Right ventricle myocardium superior (tissue), 1 donor: ENCODE data around the gene DPP6. TPM values are rescaled to one million over a fixed set of nuclear protein-coding genes. Genes with fewer than 3 reads are reported as not detected.

Experiments used
- ATAC-seq: fragments of 200-7000 bp; cut with Tn5 transposase; one replicate; pipeline ENCODE4 v1.9.1; 2020; ENCODE audit warnings: mild to moderate bottlenecking; ENCODE audit not compliant: poor library complexity
- DNase-seq: peaks from one replicate; pipeline ENCODE4 v3.0.0-alpha.2; 2020
- intact Hi-C: fragments of 100-400 bp; cut with DNase I; formaldehyde crosslinking; loops from one replicate; pipeline ENCODE4 v1.11.2; 2022
- total RNA-seq: library from RNA; stranded (reverse); fragmentation: NEBNext Ultra II Directional; extraction: Animal tissue kit (Norgen Biotek cat#: 25700); gene quantifications from one replicate; pipeline ENCODE4 v1.2.1, GENCODE V29; 2021
- donor health status: DM: no; HTN: yes; CAD: no; lungs with severe emphysema.

Gene DPP6
- total RNA-seq, 1 donor from 2014 or later = 0.19 TPM

DNA sequence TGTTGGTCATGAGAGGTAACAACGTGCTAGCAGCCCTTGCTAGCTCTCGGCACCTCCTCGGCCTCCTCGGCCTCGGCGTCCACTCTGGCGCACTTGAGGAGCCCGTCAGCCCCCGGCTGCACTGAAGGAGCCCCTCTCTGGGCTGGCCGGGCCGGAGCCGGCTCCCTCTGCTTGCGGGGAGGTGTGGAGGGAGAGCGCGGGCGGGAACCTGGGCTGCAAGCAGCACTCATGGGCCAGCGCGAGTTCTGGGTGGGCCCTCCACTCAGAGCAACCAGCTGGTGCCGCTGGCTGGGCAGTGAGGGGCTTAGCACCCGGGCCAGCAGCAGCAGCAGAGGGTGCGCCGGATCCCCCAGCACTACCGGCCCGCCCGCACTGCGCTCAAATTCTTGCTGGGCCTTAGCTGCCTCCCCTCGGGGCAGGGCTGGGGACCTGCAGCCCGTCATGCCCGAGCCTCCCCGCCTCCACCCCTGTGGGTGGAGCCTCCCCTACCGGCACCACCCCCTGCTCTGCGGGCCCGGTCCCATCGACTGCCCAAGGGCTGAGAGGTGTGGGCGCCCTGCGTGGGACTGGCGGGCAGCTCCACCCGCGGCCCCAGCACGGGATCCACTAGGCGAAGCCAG is 854.6 kb downstream of the DPP6 start:
- no peak for ATAC-seq
- intact Hi-C loops = no loop called here
- no peak for DNase-seq

DNA sequence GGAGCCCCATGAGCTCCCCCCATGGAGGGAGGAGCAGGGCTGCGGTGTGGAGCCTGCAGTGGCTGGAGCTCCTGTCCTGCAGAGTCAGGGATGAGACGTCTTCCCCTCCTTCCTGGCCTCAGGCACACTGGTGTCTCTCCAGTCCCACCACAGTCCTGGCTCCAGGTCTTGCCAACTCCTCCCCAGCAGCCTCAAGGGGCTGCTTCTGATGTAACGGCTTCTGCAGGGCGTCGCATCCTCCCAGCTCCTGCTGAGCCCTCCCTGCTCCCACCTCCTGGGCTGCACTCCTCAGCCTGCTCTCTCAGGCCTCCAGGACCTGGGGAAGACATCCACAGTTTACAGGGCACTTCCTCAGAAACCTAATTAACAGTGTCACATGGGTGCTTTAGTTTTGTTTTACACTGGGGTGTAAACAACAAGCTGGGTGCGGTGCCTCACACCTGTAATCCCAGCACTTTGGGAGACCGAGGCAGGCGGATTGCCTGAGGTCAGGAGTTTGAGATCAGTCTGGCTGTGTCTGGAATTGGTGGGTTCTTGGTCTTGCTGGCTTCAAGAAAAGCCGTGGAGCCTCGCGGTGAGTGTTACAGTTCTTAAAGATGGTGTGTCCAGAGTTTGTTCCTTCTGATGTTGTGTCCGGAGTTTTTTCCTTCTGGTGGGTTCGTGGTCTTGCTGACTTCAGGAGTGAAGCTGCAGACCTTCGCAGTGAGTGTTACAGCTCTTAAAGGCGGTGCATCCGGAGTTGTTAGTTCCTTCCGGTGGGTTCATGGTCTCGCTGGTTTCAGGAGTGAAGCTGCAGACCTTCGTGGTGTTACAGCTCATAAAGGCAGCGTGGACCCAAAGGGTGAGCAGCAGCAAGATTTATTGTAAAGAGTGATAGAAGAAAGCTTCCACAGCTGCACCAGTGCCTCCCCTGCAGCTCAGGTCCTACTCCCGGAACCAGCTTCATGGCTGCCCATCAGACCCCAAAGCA is 855.7 kb downstream of the DPP6 start:
- DNase-seq (no peak), ATAC-seq (no peak)
- intact Hi-C loops = no loop called here

DNA sequence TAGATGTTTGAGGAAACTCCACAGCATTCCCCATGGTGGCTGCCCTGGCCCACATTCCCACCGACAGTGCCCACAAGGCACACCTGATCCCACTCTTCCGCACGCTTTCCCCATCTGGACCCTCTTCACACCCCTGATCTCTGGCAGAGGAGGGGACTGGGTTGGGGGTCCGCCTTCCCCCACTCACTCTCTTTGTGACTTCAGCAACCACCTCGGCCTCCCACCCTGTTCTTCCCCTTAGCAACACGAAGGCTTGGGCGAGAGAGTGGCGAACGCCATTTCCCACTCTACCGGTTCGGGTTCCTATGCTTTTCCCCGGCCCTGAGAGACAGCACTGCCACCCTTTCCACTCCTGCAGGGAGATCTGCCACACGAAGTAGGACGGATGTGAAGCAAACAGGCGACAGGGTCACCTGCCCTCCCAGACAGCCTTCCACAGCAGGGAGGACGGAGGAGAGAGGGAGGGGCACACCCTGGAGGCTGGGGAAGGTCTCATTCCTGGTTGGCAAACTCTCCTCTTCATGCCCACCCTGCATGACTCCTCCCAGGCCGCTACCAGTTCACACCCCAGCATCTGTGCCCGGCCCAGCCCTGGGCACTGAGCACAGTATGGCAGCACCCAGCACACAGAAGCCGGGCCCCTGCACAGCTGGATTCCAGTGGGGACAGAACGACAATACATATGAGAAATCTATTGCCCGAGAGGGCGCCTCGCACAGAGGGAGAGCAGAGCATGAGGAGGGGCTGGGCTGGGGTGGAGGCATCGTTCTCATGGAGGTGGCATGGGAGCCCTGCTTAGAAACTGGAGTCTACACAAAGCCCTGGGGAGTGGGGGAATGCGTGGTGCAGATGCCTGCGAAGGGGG is 857.3 kb downstream of the DPP6 start:
- intact Hi-C loops = no loop called here
- DNase-seq (no peak), ATAC-seq (no peak)

DNA sequence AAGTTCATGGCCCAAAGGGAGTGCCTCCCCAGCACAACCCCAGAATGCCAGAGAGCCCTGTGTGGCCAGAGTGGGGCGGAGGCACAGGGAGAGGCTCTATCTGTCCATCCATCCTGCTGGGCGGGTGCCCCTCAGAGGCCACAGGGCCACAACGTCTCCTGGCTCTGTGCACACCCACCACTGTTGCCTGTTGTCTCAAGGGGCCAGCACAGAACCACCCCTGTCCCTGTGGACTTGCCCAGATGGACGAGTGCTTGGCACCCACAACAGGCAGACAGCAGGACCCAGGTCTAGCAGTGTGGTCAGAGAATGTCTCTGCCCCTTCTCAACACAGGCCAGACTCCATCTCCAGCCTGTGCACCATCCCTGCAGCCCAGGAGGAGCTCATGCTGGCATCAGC is 857.9 kb downstream of the DPP6 start:
- intact Hi-C loops = no loop called here

DNA sequence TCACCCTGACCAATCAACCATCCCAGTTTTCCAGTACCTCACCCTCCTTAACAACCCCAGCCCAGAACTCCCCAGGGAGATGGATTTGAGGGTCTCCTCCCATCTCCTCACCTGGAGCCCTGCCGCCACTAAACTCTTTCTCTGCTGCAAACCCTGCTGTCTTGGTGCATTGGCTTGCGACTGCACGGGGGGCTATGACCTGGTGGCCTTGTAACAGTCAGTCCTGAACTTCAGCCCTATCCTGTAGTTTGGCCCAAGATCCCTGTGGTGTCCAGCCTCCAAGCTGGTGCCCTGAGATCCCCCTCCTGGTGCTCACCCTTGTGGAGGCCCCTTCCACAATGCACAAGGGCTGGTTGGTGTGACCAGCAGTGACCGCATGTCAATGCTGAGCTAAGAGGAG is 858.8 kb downstream of the DPP6 start:
- ATAC-seq = no peak
- intact Hi-C loops = no loop called here
- no peak for DNase-seq

More for the DNA sequence above, 857.9 kb downstream of the DPP6 start:
- no peak for ATAC-seq
- DNase-seq = no peak

DNA sequence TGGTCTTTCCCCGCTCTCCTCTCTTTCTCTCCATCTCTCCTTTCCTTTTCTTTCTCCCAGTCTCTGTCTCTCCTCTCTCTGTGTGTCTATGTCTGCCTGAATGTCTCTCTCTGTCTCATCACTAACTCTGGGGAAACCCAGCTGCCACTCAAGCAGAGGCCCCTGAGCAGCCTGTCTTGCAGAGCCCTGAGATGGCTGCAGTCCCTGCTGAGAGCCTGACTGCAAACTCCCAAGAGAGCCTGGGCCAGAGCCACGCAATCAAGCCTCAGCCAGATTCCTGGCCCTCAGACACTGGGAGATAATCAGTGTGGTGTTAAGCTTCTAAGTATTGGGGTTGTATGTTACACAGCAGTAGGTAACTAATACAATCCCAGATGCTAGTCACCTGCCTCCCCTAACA is 859.2 kb downstream of the DPP6 start:
- DNase-seq (no peak), ATAC-seq (no peak)
- intact Hi-C loops = no loop called here

DNA sequence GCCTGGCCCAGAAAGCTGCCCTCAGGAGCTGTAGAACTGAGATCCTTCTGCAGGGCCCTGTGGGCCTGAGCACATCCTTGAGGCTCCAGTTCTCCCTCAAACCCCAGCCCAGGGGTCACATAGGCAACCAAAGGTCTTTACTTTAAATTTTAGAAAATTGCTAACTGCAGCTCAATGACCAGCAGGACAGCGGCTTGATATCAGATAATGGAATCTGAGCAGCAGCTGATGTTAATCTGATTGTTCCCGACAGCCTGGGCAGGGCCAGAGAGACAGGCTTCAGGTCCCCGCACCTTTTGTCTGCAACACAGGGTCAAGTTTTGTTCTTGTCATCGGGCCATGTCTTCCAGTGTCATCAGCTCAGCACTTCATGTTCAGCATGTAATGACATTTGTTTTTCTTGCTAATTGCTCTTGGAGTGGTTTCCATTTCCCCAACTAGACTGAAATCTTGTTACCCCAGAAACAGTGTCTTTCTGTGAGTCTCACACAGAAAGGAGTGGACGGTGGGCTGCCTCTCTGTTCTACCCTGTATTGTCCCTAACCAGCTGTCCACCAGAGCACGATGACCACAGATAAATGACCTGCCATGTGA is 859.8 kb downstream of the DPP6 start:
- intact Hi-C loops = no loop called here
- DNase-seq = no peak
- no peak for ATAC-seq

DNA sequence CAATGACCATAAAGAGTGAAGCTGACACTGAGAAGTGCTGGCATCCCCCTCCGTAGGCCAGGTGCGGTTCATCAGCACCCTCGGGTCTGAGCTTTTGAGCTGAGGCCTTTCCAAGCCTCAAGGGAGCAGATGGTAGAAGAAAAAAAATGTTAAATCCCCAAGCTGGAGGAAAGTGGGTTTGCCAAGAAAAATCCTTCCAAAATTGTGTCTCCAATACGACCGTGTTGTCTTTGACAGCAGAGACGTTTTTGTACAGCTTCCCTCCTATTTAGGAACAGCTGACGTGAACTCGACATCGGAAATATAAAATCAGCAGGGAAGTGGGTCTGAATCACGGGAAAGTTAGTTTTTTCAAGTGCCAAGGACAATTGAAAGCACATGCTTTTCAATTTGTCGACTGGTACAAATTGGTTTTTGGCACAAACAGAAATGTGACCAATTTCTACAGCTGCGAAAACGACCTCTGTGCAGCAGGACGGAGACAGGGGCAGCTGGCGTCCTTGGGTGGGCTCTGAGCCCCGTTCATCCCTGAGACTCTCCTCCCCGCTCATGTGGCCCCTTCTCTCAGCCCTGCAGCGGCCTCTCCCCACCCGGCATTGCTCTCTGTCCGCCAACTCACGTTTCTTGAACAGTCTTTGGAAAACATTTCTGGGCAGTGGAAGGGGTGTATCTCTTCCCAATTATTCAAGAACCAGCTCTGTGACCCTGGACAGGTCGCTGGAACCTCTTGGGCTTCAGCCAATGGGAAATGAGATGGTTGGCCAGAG is 860.9 kb downstream of the DPP6 start:
- intact Hi-C loops = no loop called here
- no peak for ATAC-seq

DNA sequence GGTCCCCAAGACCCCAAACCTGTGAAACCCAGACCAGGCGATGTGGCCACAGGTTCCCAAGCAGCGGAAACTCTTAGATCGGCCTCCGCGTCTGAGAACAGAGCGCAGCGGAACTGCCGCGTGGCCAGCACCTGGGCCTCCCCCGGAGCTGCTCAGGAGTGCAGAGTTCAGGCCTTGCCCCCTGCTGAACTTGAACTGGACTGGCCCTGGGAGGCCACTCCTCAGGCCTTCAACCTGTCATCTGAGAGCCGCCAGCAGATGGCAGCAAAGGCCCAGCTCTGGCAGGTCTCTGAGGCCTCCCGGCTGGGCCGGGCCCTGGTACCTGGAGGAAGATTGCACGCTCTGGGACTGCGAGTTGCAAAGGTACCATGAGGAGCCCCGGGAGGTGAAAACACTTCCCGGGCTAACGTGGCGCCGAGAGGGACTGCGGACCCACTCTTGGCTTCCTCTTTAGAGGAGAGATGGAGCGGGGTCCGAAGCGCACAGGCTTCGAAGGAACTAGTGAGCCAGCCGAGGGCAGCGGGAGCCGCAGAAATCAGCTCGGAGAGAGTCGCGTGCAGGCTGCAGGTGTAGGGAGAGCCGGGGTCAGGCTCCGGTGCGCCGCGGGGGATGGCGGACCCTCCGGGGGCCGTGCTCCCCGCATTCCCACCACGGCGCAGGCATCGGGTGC is 861.6 kb downstream of the DPP6 start:
- DNase-seq (peak; percentile 94), ATAC-seq (peak; percentile 98)
- intact Hi-C loops = no loop called here

More for the DNA sequence above, 860.9 kb downstream of the DPP6 start:
- no peak for DNase-seq

DNA sequence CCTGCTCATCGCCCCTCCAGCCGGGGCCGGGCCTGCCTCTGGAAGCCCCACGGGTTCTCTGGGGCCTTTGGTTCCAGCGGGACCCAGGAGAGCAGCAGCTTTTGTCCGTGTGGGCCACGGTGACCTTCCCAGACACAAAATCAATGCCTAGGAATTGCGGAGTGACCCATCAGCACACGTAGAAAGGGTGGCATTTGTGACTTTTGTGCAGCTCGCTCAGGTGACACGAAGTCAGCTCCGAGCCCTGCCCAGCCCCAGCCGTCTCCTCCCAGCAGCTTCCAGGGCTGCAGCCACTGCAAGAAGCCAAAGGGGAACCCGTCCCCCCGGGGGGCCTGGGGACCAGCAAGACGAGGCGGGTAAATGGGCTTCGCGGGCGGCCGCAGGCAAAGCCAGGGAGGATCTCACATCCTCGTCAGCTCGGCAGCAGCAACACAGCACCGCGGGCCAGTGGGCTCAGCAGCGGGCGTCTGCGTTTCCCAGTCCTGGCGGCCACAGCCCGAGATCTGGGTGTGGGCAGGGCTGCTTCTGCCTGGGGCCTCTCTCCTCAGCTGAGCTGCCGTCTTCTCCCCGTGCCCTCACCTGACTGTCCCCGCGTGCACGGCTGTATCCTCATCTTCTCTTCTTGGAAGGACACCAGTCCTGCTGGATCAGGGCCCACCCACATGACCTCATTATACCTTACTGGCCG is 862.3 kb downstream of the DPP6 start:
- intact Hi-C loops = no loop called here
- ATAC-seq = no peak

DNA sequence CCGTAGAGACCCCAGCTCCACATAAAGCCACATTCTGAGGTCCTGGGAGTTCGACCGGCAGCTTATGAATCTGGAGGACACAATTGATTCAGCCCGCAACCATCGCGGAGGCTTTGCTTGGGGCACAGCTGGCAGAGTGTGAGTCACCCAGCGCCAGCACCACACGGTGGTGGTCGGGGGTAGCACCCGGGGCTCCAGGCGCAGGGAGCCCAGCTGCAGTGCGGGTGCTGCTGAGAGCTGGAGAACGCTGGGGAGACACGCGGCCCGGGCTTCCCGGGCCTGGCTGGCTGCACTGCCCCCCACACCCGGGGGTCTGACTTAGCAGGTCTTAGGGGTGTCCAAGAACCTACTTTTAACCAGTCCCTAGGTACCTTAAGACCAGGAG is 862.8 kb downstream of the DPP6 start:
- intact Hi-C loops = no loop called here
- DNase-seq (no peak), ATAC-seq (no peak)

More for the DNA sequence above, 862.3 kb downstream of the DPP6 start:
- no peak for DNase-seq

DNA sequence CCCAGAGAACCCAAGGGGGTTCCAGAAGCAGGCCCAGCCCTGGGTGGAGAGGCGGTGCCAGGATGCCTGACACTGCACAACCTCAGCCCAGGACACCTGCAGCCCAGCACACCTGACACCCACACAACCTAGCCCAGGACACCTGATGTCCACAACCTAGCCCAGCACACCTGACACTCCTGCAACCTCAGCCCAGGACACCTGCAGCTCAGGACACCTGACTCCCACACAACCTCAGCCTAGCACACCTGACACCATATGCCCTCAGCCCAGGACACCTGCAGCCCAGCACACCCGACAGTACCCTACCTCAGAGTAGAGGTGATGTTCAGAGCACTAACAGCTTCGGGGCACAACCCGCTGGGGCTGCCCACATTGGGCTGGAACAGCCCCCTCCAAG is 863.4 kb downstream of the DPP6 start:
- intact Hi-C loops = no loop called here
- ATAC-seq = no peak
- no peak for DNase-seq

DNA sequence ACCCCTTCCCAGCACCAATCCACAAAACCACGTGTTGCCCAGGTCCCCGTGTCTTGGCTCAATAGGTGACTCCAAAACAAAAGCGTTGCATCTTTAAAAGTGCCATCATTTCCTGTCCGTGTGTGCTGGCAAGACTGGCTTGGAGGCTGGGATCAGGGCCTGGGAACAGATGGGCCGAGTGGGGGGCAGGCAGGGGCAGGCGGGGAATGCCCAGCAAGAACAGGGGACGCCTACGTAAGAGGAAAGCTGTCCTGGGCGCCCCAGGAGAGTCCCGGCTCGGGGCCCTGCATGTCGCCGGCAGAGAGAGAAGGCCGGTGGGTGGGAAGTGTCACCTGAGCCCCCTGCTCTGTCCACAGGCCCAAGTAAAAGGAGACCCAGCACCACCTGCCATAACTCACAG is 864.2 kb downstream of the DPP6 start:
- ATAC-seq = no peak
- intact Hi-C loops = no loop called here
- DNase-seq = no peak

DNA sequence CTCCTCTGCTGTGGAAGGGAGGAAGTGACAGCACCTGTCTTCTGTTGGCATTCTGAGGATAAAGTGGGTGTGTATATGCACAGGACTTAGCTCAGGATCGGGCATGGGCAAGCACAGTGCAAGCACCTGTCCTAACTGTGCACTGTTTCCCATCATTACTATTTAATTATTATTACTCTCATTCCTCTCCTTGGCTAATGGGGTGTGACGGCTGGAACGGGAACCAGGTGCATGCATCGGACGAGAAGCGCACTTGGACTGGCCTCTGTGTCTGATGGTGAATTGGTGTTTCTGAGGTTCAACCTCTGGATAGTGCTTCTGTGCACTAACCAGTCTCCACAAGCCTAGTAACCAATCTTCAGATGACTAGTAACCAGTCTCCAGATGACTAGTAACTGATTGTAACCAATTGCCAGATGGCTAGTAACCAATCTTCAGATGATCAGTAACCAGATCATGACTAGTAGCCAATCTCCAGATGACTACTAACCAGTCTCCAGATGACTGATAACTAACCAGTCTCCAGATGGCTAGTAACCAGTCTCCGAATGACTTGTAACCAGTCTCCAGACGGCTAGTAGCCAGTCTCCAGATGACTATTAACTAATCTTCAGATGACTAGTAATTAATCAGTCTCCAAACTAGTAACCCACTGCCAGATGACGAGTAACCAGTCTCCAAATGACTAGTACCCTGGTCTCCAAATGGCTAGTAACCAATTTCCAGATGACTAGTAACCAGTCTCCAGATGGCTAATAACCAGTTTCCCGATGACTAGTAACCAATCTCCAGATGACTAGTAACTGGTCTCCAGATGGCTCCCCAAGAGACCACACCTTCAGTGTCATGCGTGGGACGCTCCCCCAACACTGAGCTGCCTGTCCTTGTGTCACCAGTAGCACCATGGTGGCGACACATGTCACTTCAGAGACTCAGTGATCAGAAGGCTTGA is 864.9 kb downstream of the DPP6 start:
- ATAC-seq = no peak
- intact Hi-C loops = no loop called here
- DNase-seq = no peak

DNA sequence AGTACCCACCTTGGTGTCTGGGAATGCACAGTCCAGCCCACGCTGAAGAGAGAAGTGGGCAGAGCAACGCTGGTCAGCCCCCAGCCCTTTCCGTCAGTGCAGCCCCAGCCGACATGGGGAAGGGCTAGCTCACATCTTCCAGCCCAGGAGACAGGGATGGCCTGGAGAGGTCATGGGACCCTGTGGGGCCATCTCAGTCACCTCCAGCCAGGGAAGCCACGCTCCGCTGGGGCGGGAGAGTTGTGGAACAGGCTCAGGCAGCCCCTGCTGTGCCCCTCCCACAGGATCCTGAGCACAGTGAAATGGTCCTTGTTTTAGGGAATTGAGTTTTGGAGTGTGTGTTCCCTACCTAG is 865.6 kb downstream of the DPP6 start:
- ATAC-seq (no peak), DNase-seq (no peak)
- intact Hi-C loops = no loop called here

DNA sequence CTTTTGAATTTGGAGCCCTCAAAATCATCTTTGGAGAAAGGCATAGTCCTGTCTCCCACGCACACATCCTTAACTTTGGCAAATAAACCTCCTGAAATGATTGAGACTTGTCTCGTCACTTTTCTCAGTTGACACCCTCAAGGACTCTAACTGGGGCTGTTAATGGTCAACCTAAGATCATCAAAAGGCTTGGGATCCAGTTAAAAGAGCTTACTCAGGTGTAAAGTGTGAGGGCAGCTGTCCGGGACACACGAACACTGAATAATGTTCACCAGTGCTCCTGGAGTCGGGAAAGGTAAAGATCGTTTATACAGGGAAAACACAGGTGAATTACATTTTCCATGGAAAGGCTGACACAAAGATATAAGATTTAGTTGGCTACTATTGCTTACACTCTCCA is 866.1 kb downstream of the DPP6 start:
- DNase-seq = no peak
- intact Hi-C loops = no loop called here

More for the DNA sequence above, 866.1 kb downstream of the DPP6 start:
- ATAC-seq = no peak
